Measurements from ENCODE around the gene DLG2. TPM values are rescaled to one million over a fixed set of nuclear protein-coding genes. Genes with fewer than 3 reads are reported as not detected.

The DLG2 gene
- total and polyA plus RNA-seq, 4 donors = 0.30 to 5.5 (median 0.68) TPM

GRCh38 chr11:83502041-83502440 is 2125.1 kb downstream of the DLG2 start:
- Histone ChIP-seq H3K9me3 (ENCODE audit: control insufficient read depth in 4 of 4, low read length in 3 of 4) (no peaks in the 10 kb centered on the region), H3K27me3 (ENCODE audit: control insufficient read depth in 4 of 4, insufficient read depth in 4 of 4, low read length in 3 of 4) (no peaks in the 10 kb centered on the region), H3K36me3 (ENCODE audit: control insufficient read depth in 4 of 4, insufficient read depth in 3 of 4, low read depth in 1 of 4, low read length in 3 of 4) (no peaks in the 10 kb centered on the region), H3K4me3 (ENCODE audit: low read depth in 1 of 3, low read length in 3 of 3) (no peak overlapping the region), H3K27ac (ENCODE audit: low read depth in 1 of 2, low read length in 2 of 2) (no peak overlapping the region), H3K4me1 (ENCODE audit: control insufficient read depth in 4 of 4, insufficient read depth in 4 of 4, low read length in 3 of 4) (no peaks in the 10 kb centered on the region), H3K9ac (ENCODE audit: low read depth in 1 of 2, low read length in 2 of 2) (no peak overlapping the region)
- 86% methylated on average over 3 of the region's 3 CpGs for WGBS
- DNase-seq (ENCODE audit: low spot score) = no peak
- TF ChIP-seq FOXA2 (IDR thresholded peaks at IDR 0.05) (no peak), NR2F2 (IDR thresholded peaks at IDR 0.05) (no peak), FOXA1 (IDR thresholded peaks at IDR 0.05) (no peak), MAX (IDR thresholded peaks at IDR 0.05) (no peak), HNF4G (IDR thresholded peaks at IDR 0.05) (no peak), RAD21 (IDR thresholded peaks at IDR 0.05) (no peak)

GRCh38 chr11:83493917-83494316 is 2133.2 kb downstream of the DLG2 start:
- H3K9me3 ChIP-seq (ENCODE audit: control insufficient read depth in 4 of 4, low read length in 3 of 4) = no peaks in the 10 kb centered on the region
- H3K4me1 ChIP-seq (ENCODE audit: control insufficient read depth in 4 of 4, insufficient read depth in 4 of 4, low read length in 3 of 4) = no peaks in the 10 kb centered on the region
- WGBS = 88% methylated on average over 1 of the region's 1 CpG
- DNase-seq (ENCODE audit: low spot score) = no peak
- no peak overlapping the region for H3K4me3 ChIP-seq (ENCODE audit: low read depth in 1 of 3, low read length in 3 of 3)
- H3K36me3 ChIP-seq (ENCODE audit: control insufficient read depth in 4 of 4, insufficient read depth in 3 of 4, low read depth in 1 of 4, low read length in 3 of 4) = no peaks in the 10 kb centered on the region
- no peak overlapping the region for H3K27ac ChIP-seq (ENCODE audit: low read depth in 1 of 2, low read length in 2 of 2)
- no peak overlapping the region for H3K9ac ChIP-seq (ENCODE audit: low read depth in 1 of 2, low read length in 2 of 2)
- TF ChIP-seq HNF4G (IDR thresholded peaks at IDR 0.05) (no peak), GABPA (IDR thresholded peaks at IDR 0.05 in 1 of 2, conservative IDR thresholded peaks at IDR 0.05 in 1 of 2) (no peak), MAX (IDR thresholded peaks at IDR 0.05) (no peak), NR2F2 (IDR thresholded peaks at IDR 0.05) (no peak), SP1 (IDR thresholded peaks at IDR 0.05) (no peak)
- H3K27me3 ChIP-seq (ENCODE audit: control insufficient read depth in 4 of 4, insufficient read depth in 4 of 4, low read length in 3 of 4) = no peaks in the 10 kb centered on the region

- WGBS = 71% methylated on average over 1 of the region's 1 CpG
- TF ChIP-seq HNF4A (conservative IDR thresholded peaks at IDR 0.05) (no peak), FOXA2 (IDR thresholded peaks at IDR 0.05) (no peak), NR2F2 (IDR thresholded peaks at IDR 0.05) (no peak), SP1 (IDR thresholded peaks at IDR 0.05) (no peak), RXRA (IDR thresholded peaks at IDR 0.05) (no peak), REST (IDR thresholded peaks at IDR 0.05) (no peak), ATF3 (IDR thresholded peaks at IDR 0.05) (no peak), YY1 (IDR thresholded peaks at IDR 0.05) (no peak), GABPA (IDR thresholded peaks at IDR 0.05 in 1 of 2, conservative IDR thresholded peaks at IDR 0.05 in 1 of 2) (no peak), CTCF (IDR thresholded peaks at IDR 0.05; ENCODE audit: low read depth, low read length, missing input control) (no peak), EGR1 (IDR thresholded peaks at IDR 0.05; ENCODE audit: low read depth in 2 of 2) (no peak), RAD21 (IDR thresholded peaks at IDR 0.05) (no peak), ZBTB33 (IDR thresholded peaks at IDR 0.05) (no peak), TAF1 (conservative IDR thresholded peaks at IDR 0.05) (no peak), HNF4G (IDR thresholded peaks at IDR 0.05) (no peak), JUND (IDR thresholded peaks at IDR 0.05) (no peak), FOXA1 (IDR thresholded peaks at IDR 0.05) (no peak), MAX (IDR thresholded peaks at IDR 0.05) (no peak)
- Histone ChIP-seq H3K9me3 (ENCODE audit: control insufficient read depth in 4 of 4, low read length in 3 of 4) (no peaks in the 10 kb centered on the region), H3K4me3 (ENCODE audit: low read depth in 1 of 3, low read length in 3 of 3) (no peak overlapping the region), H3K9ac (ENCODE audit: low read depth in 1 of 2, low read length in 2 of 2) (no peak overlapping the region), H3K27me3 (ENCODE audit: control insufficient read depth in 4 of 4, insufficient read depth in 4 of 4, low read length in 3 of 4) (no peaks in the 10 kb centered on the region), H3K36me3 (ENCODE audit: control insufficient read depth in 4 of 4, insufficient read depth in 3 of 4, low read depth in 1 of 4, low read length in 3 of 4) (no peaks in the 10 kb centered on the region), H3K4me1 (ENCODE audit: control insufficient read depth in 4 of 4, insufficient read depth in 4 of 4, low read length in 3 of 4) (no peaks in the 10 kb centered on the region), H3K27ac (ENCODE audit: low read depth in 1 of 2, low read length in 2 of 2) (no peak overlapping the region)
- no peak for DNase-seq (ENCODE audit: low spot score)
Observed at GRCh38 chr11:83493034-83493433, 2134.1 kb downstream of the DLG2 start.
